IMR-90 (cell line): ENCODE measurements around the gene ARHGAP28. TPM values are rescaled to one million over a fixed set of nuclear protein-coding genes. Genes with fewer than 3 reads are reported as not detected.

Source experiments
- ATAC-seq: fragments of 200-7000 bp; cut with Tn5 transposase; 2 replicates; pipeline ENCODE4 v1.9.1; 2020; ENCODE audit warnings: low read depth, mild to moderate bottlenecking, moderate library complexity
- BruUV-seq: library from RNA; stranded (reverse); fragments of 400-500 nt; replicated peaks from 2 replicates; lab custom pipeline; 2021; lab: Mats Ljungman, UMichigan
- CTCF ChIA-PET: fragments of 300-600 bp; formaldehyde crosslinking; extraction: SDS; loops from one replicate; lab custom pipeline; 2021; ENCODE audit warnings: antibody characterized with exemption; lab: Yijun Ruan, JAX
- POLR2A ChIA-PET: fragments of 300-600 bp; sonication (Branson Sonifier 250); formaldehyde crosslinking; loops from one replicate; lab custom pipeline; 2022; ENCODE audit warnings: antibody characterized with exemption; ENCODE audit not compliant: unreplicated experiment; lab: Charles Lee
- DNase-seq: peaks from one replicate; pipeline ENCODE4 v3.0.0; 2013
- H2AFZ ChIP-seq: replicated peaks from 2 replicates; pipeline ENCODE3; 2013; ENCODE audit warnings: low read length, mild to moderate bottlenecking; ENCODE audit not compliant: poor library complexity
- H2AK5ac ChIP-seq: 2 replicates; pipeline ENCODE4 v1.6.1; 2013; ENCODE audit warnings: low read depth, low read length, inconsistent platforms
- H2AK9ac ChIP-seq: replicated peaks from 2 replicates; pipeline ENCODE3; 2013; ENCODE audit warnings: mild to moderate bottlenecking, low read depth, low read length, moderate library complexity; ENCODE audit not compliant: poor library complexity
- H2BK120ac ChIP-seq: 2 replicates; pipeline ENCODE4 v1.6.1; 2013; ENCODE audit warnings: low read depth, low read length, inconsistent platforms
- H2BK15ac ChIP-seq: 3 replicates; pipeline ENCODE4 v1.6.1; 2013; ENCODE audit warnings: low read depth, low read length, inconsistent platforms
- H2BK20ac ChIP-seq: 2 replicates; pipeline ENCODE4 v1.6.1; 2013; ENCODE audit warnings: low read depth, mild to moderate bottlenecking, inconsistent platforms, low read length, moderate library complexity
- H2BK5ac ChIP-seq: 2 replicates; pipeline ENCODE4 v1.6.1; 2013; ENCODE audit warnings: mild to moderate bottlenecking, low read depth, low read length, inconsistent platforms; ENCODE audit not compliant: poor library complexity, severe bottlenecking
- H3K14ac ChIP-seq: replicated peaks from 2 replicates; pipeline ENCODE4 v1.6.1; 2013; ENCODE audit warnings: low read depth, low read length, inconsistent platforms
- H3K18ac ChIP-seq: 2 replicates; pipeline ENCODE4 v1.6.1; 2013; ENCODE audit warnings: low read depth, low read length, control low read depth
- H3K23ac ChIP-seq: 2 replicates; pipeline ENCODE4 v1.6.1; 2013; ENCODE audit warnings: low read depth, low read length, inconsistent platforms
- H3K27ac ChIP-seq: 2 replicates; pipeline ENCODE4 v1.5.1; 2013; ENCODE audit warnings: mild to moderate bottlenecking, control low read depth, low read length; ENCODE audit not compliant: insufficient read depth
- H3K27me3 ChIP-seq: 2 replicates; pipeline ENCODE4 v1.6.1; 2013; ENCODE audit warnings: low read length; ENCODE audit not compliant: control insufficient read depth, insufficient read depth
- H3K36me3 ChIP-seq: 2 replicates; pipeline ENCODE4 v1.6.1; 2013; ENCODE audit warnings: low read length, mixed read lengths; ENCODE audit not compliant: control insufficient read depth, insufficient read depth
- H3K4ac ChIP-seq: 2 replicates; pipeline ENCODE4 v1.6.1; 2013; ENCODE audit warnings: low read depth, low read length, inconsistent platforms
- H3K4me1 ChIP-seq: 2 replicates; pipeline ENCODE4 v1.6.1; 2013; ENCODE audit warnings: low read length, mixed read lengths; ENCODE audit not compliant: control insufficient read depth, insufficient read depth
- H3K4me2 ChIP-seq: 2 replicates; pipeline ENCODE4 v1.6.1; 2013; ENCODE audit warnings: low read depth, mild to moderate bottlenecking, control low read depth, low read length, moderate library complexity
- H3K4me3 ChIP-seq: 2 replicates; pipeline ENCODE4 v1.5.1; 2013; ENCODE audit warnings: low read depth, mild to moderate bottlenecking, control low read depth, low read length, moderate library complexity; ENCODE audit not compliant: insufficient read depth
- H3K56ac ChIP-seq: 2 replicates; pipeline ENCODE4 v1.6.1; 2013; ENCODE audit warnings: low read length, inconsistent platforms; ENCODE audit not compliant: insufficient read depth; ENCODE audit errors: extremely low read depth
- H3K79me1 ChIP-seq, 2 experiments: 2 replicates each; pipeline ENCODE4 v1.6.1; 2013; ENCODE audit warnings: low read length in 2 of 2, inconsistent platforms in 1 of 2, low read depth in 1 of 2
- H3K9ac ChIP-seq: 2 replicates; pipeline ENCODE4 v1.6.1; 2013; ENCODE audit warnings: low read depth, low read length, control low read depth
- H3K9me1 ChIP-seq: 2 replicates; pipeline ENCODE4 v1.6.1; 2013; ENCODE audit warnings: low read length, inconsistent platforms; ENCODE audit not compliant: insufficient read depth
- H3K9me3 ChIP-seq: 2 replicates; pipeline ENCODE4 v1.6.1; 2013; ENCODE audit warnings: low read length; ENCODE audit not compliant: control insufficient read depth, insufficient read depth
- H4K20me1 ChIP-seq: 2 replicates; pipeline ENCODE4 v1.6.1; 2013; ENCODE audit warnings: low read length, inconsistent platforms; ENCODE audit not compliant: insufficient read depth
- H4K5ac ChIP-seq: 2 replicates; pipeline ENCODE4 v1.6.1; 2013; ENCODE audit warnings: mild to moderate bottlenecking, low read depth, low read length, control low read depth
- H4K8ac ChIP-seq, 2 experiments: 2 replicates each; pipeline ENCODE4 v1.6.1; 2013; ENCODE audit warnings: low read depth in 2 of 2, low read length in 2 of 2, control low read depth in 1 of 2, inconsistent platforms in 1 of 2
- H4K91ac ChIP-seq: 2 replicates; pipeline ENCODE4 v1.6.1; 2013; ENCODE audit warnings: low read depth, low read length, inconsistent platforms; ENCODE audit not compliant: insufficient read depth
- CEBPB ChIP-seq: IDR thresholded peaks from 2 replicates; pipeline ENCODE4 v1.6.1; 2012; ENCODE audit warnings: low read depth, low read length, improper control_type of control experiment
- CHD1 ChIP-seq: IDR thresholded peaks from 2 replicates; pipeline ENCODE4 v1.6.1; 2012; ENCODE audit warnings: low read depth, low read length, improper control_type of control experiment
- CTCF ChIP-seq: conservative IDR thresholded peaks from 2 replicates; pipeline ENCODE4 v1.5.1; 2012; ENCODE audit warnings: mild to moderate bottlenecking, low read depth, low read length, improper control_type of control experiment
- ELK1 ChIP-seq: fragments of 150-350 bp; IDR thresholded peaks from 2 replicates; pipeline ENCODE4 v1.6.1; 2016; ENCODE audit warnings: low read depth, mild to moderate bottlenecking, low read length, moderate library complexity, borderline replicate concordance
- MAFK ChIP-seq: IDR thresholded peaks from 2 replicates; pipeline ENCODE4 v1.6.1; 2012; ENCODE audit warnings: low read depth, low read length, improper control_type of control experiment
- MXI1 ChIP-seq: IDR thresholded peaks from 2 replicates; pipeline ENCODE4 v1.6.1; 2012; ENCODE audit warnings: low read depth, mild to moderate bottlenecking, low read length, moderate library complexity, borderline replicate concordance
- NFE2L2 ChIP-seq: fragments of 150-350 bp; IDR thresholded peaks from 2 replicates; pipeline ENCODE4 v1.6.1; 2016; ENCODE audit warnings: low read depth, mild to moderate bottlenecking, low read length
- RAD21 ChIP-seq: IDR thresholded peaks from 2 replicates; pipeline ENCODE4 v1.6.1; 2012; ENCODE audit warnings: low read length, improper control_type of control experiment
- WGBS, 2 experiments: methylation state at CpG; one replicate each; pipeline versions ENCODE4 v1.1.5 to v1.1.7; 2013; ENCODE audit warnings: missing lambda C conversion rate in 2 of 2; ENCODE audit not compliant: insufficient read length in 1 of 2; ENCODE audit errors: extremely low coverage in 2 of 2; 5-methylcytosine and 5-hydroxymethylcytosine counted together
- dilution Hi-C: fragments of 300-500 bp; cut with HindIII; formaldehyde crosslinking; loops from one replicate; pipeline ENCODE4 v1.14.3; 2018; ENCODE audit warnings: low sequenced_read_pairs; ENCODE audit not compliant: unreplicated experiment
- in situ Hi-C: fragments of 300-500 bp; cut with MboI; formaldehyde crosslinking; loops from 3 replicates; pipeline ENCODE4 v1.14.3; 2019; ENCODE audit warnings: low sequenced_read_pairs, inconsistent platforms, mixed read lengths
- intact Hi-C: fragments of 100-400 bp; cut with micrococcal nuclease; formaldehyde crosslinking; loops from 2 replicates; pipeline ENCODE4 v1.10.0; 2022
- polyA plus RNA-seq, 3 experiments: library from polyadenylated mRNA; depleted of rRNA; stranded (reverse); fragments of >200 nt; gene quantifications; 2 replicates each; pipeline ENCODE4 v1.2.3, GENCODE V29; 2012; ENCODE audit warnings: low replicate concordance in 1 of 3
- total RNA-seq: library from RNA; depleted of rRNA; stranded (reverse); fragments of >200 nt; gene quantifications from 2 replicates; pipeline ENCODE4 v1.2.3, GENCODE V29; 2012

ARHGAP28 gene
- total and polyA plus RNA-seq, 2 of the 4 experiments (the other 2 are of a cell fraction) = 1.8 to 3.8 TPM

- Histone ChIP-seq H2AFZ (peak overlapping the region; percentile 16), H3K9ac (no peak overlapping the region), H3K27ac (peak overlapping the region; percentile 51), H3K4me1 (peaks cover 13% of the 10 kb centered on the region), H2BK15ac (peak overlapping the region; percentile 92; the same call in 2 of the 3 replicates), H2BK120ac (peak overlapping the region; percentile 92), H3K27me3 (no peaks in the 10 kb centered on the region), H3K9me3 (no peaks in the 10 kb centered on the region), H2AK9ac (no peak overlapping the region), H3K14ac (no peak overlapping the region), H4K20me1 (no peaks in the 10 kb centered on the region), H3K18ac (peak overlapping the region; percentile 78), H3K23ac (0 out of 2 replicates have a peak overlapping the region, but pooled peaks have one; percentile 28), H3K4me2 (peak overlapping the region; percentile 64), H2BK5ac (peak overlapping the region; percentile 56), H3K4me3 (no peak overlapping the region), H4K8ac (peak overlapping the region in 1 of 2 experiments; percentile 85; a peak in 2 of 4 replicates), H3K56ac (no peak overlapping the region), H3K9me1 (peaks cover 11% of the 10 kb centered on the region), H4K5ac (peak overlapping the region; percentile 88), H4K91ac (peak overlapping the region; percentile 95), H3K79me1 (no peaks in the 10 kb centered on the region), H3K36me3 (no peaks in the 10 kb centered on the region), H2AK5ac (peak overlapping the region; percentile 53), H2BK20ac (peak overlapping the region; percentile 95), H3K4ac (peak overlapping the region; percentile 87)
- no TSS peak for BruUV-seq
- intact Hi-C loops = no loop called here
- CTCF ChIA-PET = no interaction called here
- dilution Hi-C loops = no loop called here
- DNase-seq (no peak), ATAC-seq (peak; percentile 73)
- POLR2A ChIA-PET = no interaction called here
- in situ Hi-C loops = no loop called here
- WGBS, 2 experiments = 80% methylated on average over 3 of the region's 4 CpGs; no CpG with 5 or more reads in 1 of the 2 experiments
- TF ChIP-seq CTCF = no peak
- no peak for TF ChIP-seq RAD21
- TF ChIP-seq ELK1 = no peak
- TF ChIP-seq CEBPB = no peak
- no peak for TF ChIP-seq CHD1
- no peak for TF ChIP-seq NFE2L2
- TF ChIP-seq MXI1 = no peak
- TF ChIP-seq MAFK = no peak
Measured at GRCh38 chr18:6719098-6719846, 10.2 kb upstream of the ARHGAP28 start.
